WTC11 (cell line): ENCODE data around the gene BICRA. TPM values are rescaled to one million over a fixed set of nuclear protein-coding genes. Genes with fewer than 3 reads are reported as not detected.

ENCODE experiments used
- ATAC-seq: fragments of 200-7000 bp; cut with Tn5 transposase; 2 replicates; pipeline ENCODE4 v1.10.0; 2021; ENCODE audit warnings: mild to moderate bottlenecking, moderate library complexity
- CTCF ChIA-PET: fragments of 300-600 bp; sonication (Branson Sonifier 250); formaldehyde crosslinking; loops from one replicate; lab custom pipeline; 2021; ENCODE audit warnings: antibody characterized with exemption; lab: Charles Lee
- POLR2A ChIA-PET: fragments of 350-600 bp; sonication (Branson Sonifier 250); formaldehyde crosslinking; loops from one replicate; lab custom pipeline; 2021; ENCODE audit warnings: antibody characterized with exemption; lab: Charles Lee
- DNase-seq: peaks from one replicate; pipeline ENCODE4 v3.0.0; 2021; ENCODE audit warnings: low spot score
- H3K27ac Mint-ChIP-seq: 2 replicates; pipeline ENCODE4 v1.8.0; 2021; ENCODE audit warnings: mixed read lengths
- H3K27me3 Mint-ChIP-seq: 2 replicates; pipeline ENCODE4 v1.8.0; 2021; ENCODE audit warnings: low read depth, mild to moderate bottlenecking, moderate library complexity, mixed read lengths
- H3K36me3 Mint-ChIP-seq: 2 replicates; pipeline ENCODE4 v1.8.0; 2021; ENCODE audit warnings: mixed read lengths
- H3K4me1 Mint-ChIP-seq: 2 replicates; pipeline ENCODE4 v1.8.0; 2022; ENCODE audit warnings: mixed read lengths
- H3K4me3 Mint-ChIP-seq: 2 replicates; pipeline ENCODE4 v1.8.0; 2021; ENCODE audit warnings: mild to moderate bottlenecking, moderate library complexity, mixed read lengths
- H3K9me3 Mint-ChIP-seq: 2 replicates; pipeline ENCODE4 v1.8.0; 2021; ENCODE audit warnings: mixed read lengths
- CBFB ChIP-seq: sonication (generic); formaldehyde crosslinking; IDR thresholded peaks from 2 replicates; pipeline ENCODE4 v1.8.1; 2022; ENCODE audit warnings: mild to moderate bottlenecking, low read depth, missing genetic modification reagents
- CREM ChIP-seq: sonication (generic); formaldehyde crosslinking; IDR thresholded peaks from 2 replicates; pipeline ENCODE4 v1.8.1; 2022; ENCODE audit warnings: mild to moderate bottlenecking, missing genetic modification reagents, moderate library complexity
- ERG ChIP-seq: fragments of 250-450 bp; sonication (Bioruptor Pico); IDR thresholded peaks from 2 replicates; pipeline ENCODE4 v1.8.0; 2021; ENCODE audit warnings: mild to moderate bottlenecking
- ETV6 ChIP-seq: sonication (generic); formaldehyde crosslinking; IDR thresholded peaks from 2 replicates; pipeline ENCODE4 v1.8.1; 2022; ENCODE audit warnings: mild to moderate bottlenecking, missing genetic modification reagents
- GRHL2 ChIP-seq: fragments of 250-450 bp; sonication (Bioruptor Pico); IDR thresholded peaks from 2 replicates; pipeline ENCODE4 v1.8.0; 2022; ENCODE audit warnings: mild to moderate bottlenecking, moderate library complexity; ENCODE audit not compliant: insufficient replicate concordance, severe bottlenecking
- GTF2I ChIP-seq: fragments of 250-450 bp; sonication (Bioruptor Pico); conservative IDR thresholded peaks from 2 replicates; pipeline ENCODE4 v1.4.0; 2021; ENCODE audit warnings: mild to moderate bottlenecking
- HMGA2 ChIP-seq: fragments of 250-450 bp; sonication (Bioruptor Pico); IDR thresholded peaks from 2 replicates; pipeline ENCODE4 v1.4.0; 2021; ENCODE audit warnings: mild to moderate bottlenecking, moderate library complexity
- MAX ChIP-seq: sonication (generic); formaldehyde crosslinking; IDR thresholded peaks from 2 replicates; pipeline ENCODE4 v1.8.0; 2022; ENCODE audit warnings: mild to moderate bottlenecking, missing genetic modification reagents
- NFE2L1 ChIP-seq: sonication (generic); formaldehyde crosslinking; IDR thresholded peaks from 2 replicates; pipeline ENCODE4 v1.8.1; 2023; ENCODE audit warnings: missing genetic modification reagents
- OVOL2 ChIP-seq: fragments of 250-450 bp; sonication (Bioruptor Pico); IDR thresholded peaks from 2 replicates; pipeline ENCODE4 v1.9.0; 2021; ENCODE audit warnings: mild to moderate bottlenecking, borderline replicate concordance
- PRDM15 ChIP-seq: sonication (generic); formaldehyde crosslinking; IDR thresholded peaks from 2 replicates; pipeline ENCODE4 v1.8.0; 2022; ENCODE audit warnings: missing genetic modification reagents
- SMAD4 ChIP-seq: sonication (generic); formaldehyde crosslinking; IDR thresholded peaks from 2 replicates; pipeline ENCODE4 v1.8.0; 2022; ENCODE audit warnings: mild to moderate bottlenecking, missing genetic modification reagents
- ZNF219 ChIP-seq: sonication (generic); formaldehyde crosslinking; IDR thresholded peaks from 2 replicates; pipeline ENCODE4 v1.8.0; 2023; ENCODE audit warnings: missing genetic modification reagents, mild to moderate bottlenecking, borderline replicate concordance
- ZNF263 ChIP-seq: sonication (generic); formaldehyde crosslinking; IDR thresholded peaks from 2 replicates; pipeline ENCODE4 v1.8.1; 2022; ENCODE audit warnings: low read depth, mild to moderate bottlenecking, moderate library complexity, missing genetic modification reagents
- ZNF281 ChIP-seq: sonication (generic); formaldehyde crosslinking; IDR thresholded peaks from 2 replicates; pipeline ENCODE4 v1.8.0; 2023; ENCODE audit warnings: mild to moderate bottlenecking, missing genetic modification reagents
- ZNF396 ChIP-seq: fragments of 250-450 bp; sonication (Bioruptor Pico); IDR thresholded peaks from 2 replicates; pipeline ENCODE4 v1.8.0; 2021; ENCODE audit warnings: mild to moderate bottlenecking, moderate library complexity, borderline replicate concordance
- ZNF425 ChIP-seq: fragments of 250-450 bp; sonication (Bioruptor Pico); conservative IDR thresholded peaks from 2 replicates; pipeline ENCODE4 v1.9.0; 2021; ENCODE audit warnings: mild to moderate bottlenecking
- ZSCAN18 ChIP-seq: fragments of 250-450 bp; sonication (Bioruptor Pico); IDR thresholded peaks from 2 replicates; pipeline ENCODE4 v2.1.2; 2022; ENCODE audit warnings: mild to moderate bottlenecking, moderate library complexity
- total RNA-seq: library from RNA; stranded (reverse); gene quantifications from 3 replicates; pipeline ENCODE4 v1.2.3, GENCODE V29; 2021

The BICRA gene
- total RNA-seq, 1 experiment from 2014 or later: 30.3 TPM

- CTCF ChIA-PET: interaction anchor here (0.7 to 1.5 kb wide), 5 partner anchors 14 to 265 kb away, joined by 3 to 4 read pairs (median 3); partner anchors contain the start of gene DHX34
- Mint-ChIP-seq H3K4me1 (peaks cover 62% of the 10 kb centered on the region), H3K9me3 (no peaks in the 10 kb centered on the region; the same call in 1 of the 2 replicates), H3K4me3 (peak overlapping the region; percentile 35), H3K27ac (peak overlapping the region; percentile 97), H3K27me3 (no peaks in the 10 kb centered on the region; the same call in 1 of the 2 replicates), H3K36me3 (peaks cover 7% of the 10 kb centered on the region)
- TF ChIP-seq GRHL2 (no peak), ZNF396 (CRISPR knock-in tag) (no peak), NFE2L1 (CRISPR knock-in tag) (no peak), ERG (CRISPR knock-in tag) (no peak), MAX (no peak), SMAD4 (CRISPR knock-in tag) (no peak), ZNF263 (CRISPR knock-in tag) (no peak), ZNF219 (no peak), OVOL2 (CRISPR knock-in tag) (no peak), ZSCAN18 (CRISPR knock-in tag) (no peak), CREM (CRISPR knock-in tag) (no peak), ETV6 (CRISPR knock-in tag) (no peak), PRDM15 (no peak), ZNF425 (CRISPR knock-in tag) (no peak), GTF2I (no peak), HMGA2 (CRISPR knock-in tag) (no peak), CBFB (CRISPR knock-in tag) (no peak), ZNF281 (CRISPR knock-in tag) (no peak)
- DNase-seq (no peak), ATAC-seq (peak; percentile 9)
- POLR2A ChIA-PET: no interaction called here
Measured at GRCh38 chr19:47614021-47614295, 5.0 kb downstream of the BICRA start.
